Astrocyte (in vitro differentiated cells and primary cell): ENCODE results near the gene GALM. TPM values are rescaled to one million over a fixed set of nuclear protein-coding genes. Genes with fewer than 3 reads are reported as not detected.

Experiments
- DNase-seq: peaks from one replicate; pipeline ENCODE4 v3.0.0-alpha.2; 2010; ENCODE audit warnings: low read depth
- FAIRE-seq: peaks from 2 replicates; lab custom pipeline; 2011; peaks lifted over from hg19 to GRCh38; lab: Jason Lieb, UNC
- H2AFZ ChIP-seq: 2 replicates; pipeline ENCODE4 v1.6.0; 2012; ENCODE audit warnings: low read depth, low read length, inconsistent platforms
- H3K27ac ChIP-seq: 2 replicates; pipeline ENCODE4 v1.5.1; 2011; ENCODE audit warnings: low read depth, low read length, inconsistent platforms
- H3K27me3 ChIP-seq: 2 replicates; pipeline ENCODE4 v1.6.0; 2011; ENCODE audit warnings: low read length, inconsistent platforms; ENCODE audit not compliant: insufficient read depth
- H3K36me3 ChIP-seq: 2 replicates; pipeline ENCODE4 v1.5.1; 2011; ENCODE audit warnings: low read length, inconsistent platforms; ENCODE audit not compliant: insufficient read depth
- H3K4me1 ChIP-seq: 2 replicates; pipeline ENCODE4 v1.5.1; 2011; ENCODE audit warnings: low read length, inconsistent platforms; ENCODE audit not compliant: insufficient read depth
- H3K4me2 ChIP-seq: 2 replicates; pipeline ENCODE4 v1.6.0; 2012; ENCODE audit warnings: low read length, inconsistent platforms
- H3K4me3 ChIP-seq: 2 replicates; pipeline ENCODE4 v1.5.1; 2011; ENCODE audit warnings: low read depth, mild to moderate bottlenecking, low read length, inconsistent platforms; ENCODE audit not compliant: insufficient read depth
- H3K79me2 ChIP-seq: 2 replicates; pipeline ENCODE4 v1.6.0; 2012; ENCODE audit warnings: mild to moderate bottlenecking, low read length, inconsistent platforms; ENCODE audit not compliant: insufficient read depth
- H3K9ac ChIP-seq: 2 replicates; pipeline ENCODE4 v1.6.0; 2012; ENCODE audit warnings: mild to moderate bottlenecking, low read length, inconsistent platforms
- H3K9me3 ChIP-seq: 2 replicates; pipeline ENCODE4 v1.5.1; 2012; ENCODE audit warnings: low read depth, mild to moderate bottlenecking, low read length, inconsistent platforms; ENCODE audit not compliant: insufficient read depth
- H4K20me1 ChIP-seq: 2 replicates; pipeline ENCODE4 v1.6.0; 2012; ENCODE audit warnings: low read length, inconsistent platforms; ENCODE audit not compliant: insufficient read depth
- H3K27ac Mint-ChIP-seq: one replicate; pipeline ENCODE4 v1.8.0; 2021; ENCODE audit warnings: mild to moderate bottlenecking, mixed read lengths; ENCODE audit not compliant: unreplicated experiment
- H3K27me3 Mint-ChIP-seq: one replicate; pipeline ENCODE4 v1.8.0; 2021; ENCODE audit warnings: low read depth, mixed read lengths; ENCODE audit not compliant: unreplicated experiment
- H3K36me3 Mint-ChIP-seq: one replicate; pipeline ENCODE4 v1.8.0; 2021; ENCODE audit warnings: low read depth, mixed read lengths; ENCODE audit not compliant: unreplicated experiment
- H3K4me1 Mint-ChIP-seq: one replicate; pipeline ENCODE4 v1.8.0; 2021; ENCODE audit warnings: low read depth, mixed read lengths; ENCODE audit not compliant: unreplicated experiment
- H3K4me3 Mint-ChIP-seq: one replicate; pipeline ENCODE4 v1.8.0; 2021; ENCODE audit warnings: mild to moderate bottlenecking, moderate library complexity, mixed read lengths; ENCODE audit not compliant: unreplicated experiment
- H3K9me3 Mint-ChIP-seq: one replicate; pipeline ENCODE4 v1.8.0; 2021; ENCODE audit warnings: mild to moderate bottlenecking, mixed read lengths; ENCODE audit not compliant: unreplicated experiment
- EZH2 ChIP-seq: IDR thresholded peaks from 2 replicates; pipeline ENCODE4 v1.6.1; 2012; ENCODE audit warnings: mild to moderate bottlenecking, low read length, inconsistent platforms; ENCODE audit not compliant: insufficient read depth
- total RNA-seq: library from RNA; stranded (reverse); gene quantifications from 2 replicates; pipeline ENCODE4 v1.2.1, GENCODE V29; 2021
- TF ChIP-seq, protein P1 (sequence below): IDR thresholded peaks from 2 replicates; pipeline ENCODE4 v1.5.1; 2011; ENCODE audit warnings: low read depth, mild to moderate bottlenecking, inconsistent platforms, low read length, moderate library complexity; ENCODE audit not compliant: insufficient read depth

GALM gene
- total RNA-seq, 1 donor from 2014 or later, result 9.8 TPM

DNA sequence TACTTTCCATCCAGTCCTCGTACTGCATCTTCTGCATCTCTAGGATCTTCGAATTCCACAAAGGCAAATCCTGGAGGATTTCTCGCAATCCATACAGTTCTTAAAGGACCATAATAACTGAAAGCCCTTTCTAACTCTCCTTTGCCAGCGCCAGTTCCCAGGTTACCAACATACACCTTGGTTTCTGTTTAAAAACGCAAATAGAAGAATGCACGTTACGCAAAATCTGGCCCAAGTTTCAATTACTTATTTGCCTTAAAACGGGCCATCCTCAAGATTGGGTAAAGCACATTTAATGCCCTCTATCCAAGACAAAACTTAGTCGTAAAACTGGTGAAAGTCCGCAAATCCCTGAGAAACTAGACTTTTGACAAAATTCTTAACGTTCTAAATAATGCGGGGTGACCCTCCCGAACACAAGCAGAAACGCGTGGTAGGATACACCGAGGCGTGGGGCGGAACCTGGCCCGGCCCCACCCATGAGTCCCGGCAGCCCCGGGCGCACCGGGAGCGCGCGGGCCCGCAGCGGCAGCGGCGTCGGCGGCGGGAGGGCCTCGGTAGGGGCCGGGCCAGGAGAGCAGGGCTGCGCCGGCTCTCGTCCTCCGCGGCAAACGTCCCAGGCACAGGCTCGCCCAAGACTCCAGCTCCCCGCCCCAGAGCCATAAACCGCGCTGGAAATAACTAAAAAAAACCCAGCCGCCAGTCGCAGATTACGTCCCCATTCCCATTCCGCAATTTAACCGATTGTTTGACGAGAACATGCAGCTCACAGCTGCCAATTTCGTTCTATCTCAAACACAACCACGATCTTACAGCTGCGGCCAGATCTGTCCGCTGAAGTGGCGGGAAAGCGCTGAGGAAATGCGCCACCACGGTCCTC lies 84.3 kb downstream of the GALM start:
- FAIRE-seq, result no peak
- Histone ChIP-seq H4K20me1 (peaks cover 55% of the 10 kb centered on the region), H3K4me3 (peak overlapping the region; percentile 99), H3K4me1 (peaks cover 16% of the 10 kb centered on the region), H3K9ac (peak overlapping the region; percentile 98), H2AFZ (peak overlapping the region; percentile 64), H3K36me3 (peaks cover 43% of the 10 kb centered on the region), H3K79me2 (peaks cover 59% of the 10 kb centered on the region), H3K27me3 (no peaks in the 10 kb centered on the region), H3K9me3 (no peaks in the 10 kb centered on the region), H3K4me2 (peak overlapping the region; percentile 89), H3K27ac (peak overlapping the region; percentile 97)
- H3K27ac Mint-ChIP-seq, result peak overlapping the region; percentile 92
- no peaks in the 10 kb centered on the region for H3K27me3 Mint-ChIP-seq
- H3K4me1 Mint-ChIP-seq, result peaks cover 31% of the 10 kb centered on the region
- DNase-seq, result no peak
- TF ChIP-seq, protein P1, sequence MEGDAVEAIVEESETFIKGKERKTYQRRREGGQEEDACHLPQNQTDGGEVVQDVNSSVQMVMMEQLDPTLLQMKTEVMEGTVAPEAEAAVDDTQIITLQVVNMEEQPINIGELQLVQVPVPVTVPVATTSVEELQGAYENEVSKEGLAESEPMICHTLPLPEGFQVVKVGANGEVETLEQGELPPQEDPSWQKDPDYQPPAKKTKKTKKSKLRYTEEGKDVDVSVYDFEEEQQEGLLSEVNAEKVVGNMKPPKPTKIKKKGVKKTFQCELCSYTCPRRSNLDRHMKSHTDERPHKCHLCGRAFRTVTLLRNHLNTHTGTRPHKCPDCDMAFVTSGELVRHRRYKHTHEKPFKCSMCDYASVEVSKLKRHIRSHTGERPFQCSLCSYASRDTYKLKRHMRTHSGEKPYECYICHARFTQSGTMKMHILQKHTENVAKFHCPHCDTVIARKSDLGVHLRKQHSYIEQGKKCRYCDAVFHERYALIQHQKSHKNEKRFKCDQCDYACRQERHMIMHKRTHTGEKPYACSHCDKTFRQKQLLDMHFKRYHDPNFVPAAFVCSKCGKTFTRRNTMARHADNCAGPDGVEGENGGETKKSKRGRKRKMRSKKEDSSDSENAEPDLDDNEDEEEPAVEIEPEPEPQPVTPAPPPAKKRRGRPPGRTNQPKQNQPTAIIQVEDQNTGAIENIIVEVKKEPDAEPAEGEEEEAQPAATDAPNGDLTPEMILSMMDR, result no peak
- no peak for TF ChIP-seq EZH2
- peak overlapping the region; percentile 100 for H3K4me3 Mint-ChIP-seq
- H3K36me3 Mint-ChIP-seq, result peaks cover 21% of the 10 kb centered on the region
- no peaks in the 10 kb centered on the region for H3K9me3 Mint-ChIP-seq

DNA sequence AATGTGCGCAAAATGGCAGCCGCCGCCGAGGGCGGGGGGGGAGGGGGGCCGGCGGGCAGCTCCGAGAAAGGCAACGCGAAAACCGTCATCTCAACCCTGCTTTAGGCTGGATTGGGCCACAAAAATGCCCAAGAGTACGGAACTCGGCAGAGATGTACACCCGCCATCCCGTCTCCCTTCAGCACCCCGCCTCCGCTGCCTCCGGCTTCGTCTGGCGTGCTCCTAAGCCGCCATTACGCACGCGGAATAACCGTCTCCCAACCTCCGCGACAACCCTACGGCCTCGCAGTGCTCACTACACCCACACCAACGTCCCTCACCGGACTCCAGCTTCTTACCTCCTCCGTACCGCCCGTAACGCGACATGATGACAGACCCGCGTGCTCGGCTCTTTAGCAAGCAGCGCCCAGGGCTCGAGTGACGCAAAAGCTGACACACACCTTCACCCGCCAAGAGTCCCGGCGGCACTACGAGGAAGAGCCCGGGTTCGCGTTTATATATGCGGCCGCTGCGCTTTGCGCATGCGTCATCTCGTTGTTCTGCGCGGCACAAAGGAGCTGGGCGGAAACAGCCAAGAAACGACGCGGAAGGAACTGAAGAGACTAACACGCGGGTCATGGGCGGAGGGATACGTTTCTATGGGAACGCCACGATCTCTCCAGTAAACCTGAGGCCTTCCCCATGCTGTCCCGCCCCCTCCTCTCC lies 85.1 kb downstream of the GALM start, which contains the start of gene SRSF7:
Gene SRSF7, minus strand, starts transcription at position 471 of the 705 bp plus-strand sequence. Its CDS starts 105 bp downstream, at position 366.
- no peaks in the 10 kb centered on the region for H3K9me3 ChIP-seq
- no peak for TF ChIP-seq EZH2
- TF ChIP-seq, protein P1, result no peak
- peak within 1 kb of the TSS; percentile 97 for H3K27ac ChIP-seq
- peak within 1 kb of the TSS; percentile 98 for H3K9ac ChIP-seq
- H3K27me3 ChIP-seq, result no peaks in the 10 kb centered on the region
- peak within 1 kb of the TSS; percentile 100 for H3K4me3 Mint-ChIP-seq
- no peak for FAIRE-seq
- H3K36me3 ChIP-seq, result peaks cover 35% of the 10 kb centered on the region
- peaks cover 30% of the 10 kb centered on the region for H3K4me1 Mint-ChIP-seq
- H3K9me3 Mint-ChIP-seq, result no peaks in the 10 kb centered on the region
- H3K4me1 ChIP-seq, result peaks cover 16% of the 10 kb centered on the region
- H3K4me2 ChIP-seq, result peak within 1 kb of the TSS; percentile 89
- H2AFZ ChIP-seq, result peak within 1 kb of the TSS; percentile 89
- peaks cover 51% of the 10 kb centered on the region for H3K79me2 ChIP-seq
- H3K36me3 Mint-ChIP-seq, result peaks cover 21% of the 10 kb centered on the region
- H3K4me3 ChIP-seq, result peak within 1 kb of the TSS; percentile 99
- peak; percentile 100 for DNase-seq
- H4K20me1 ChIP-seq, result peaks cover 47% of the 10 kb centered on the region
- peak within 1 kb of the TSS; percentile 100 for H3K27ac Mint-ChIP-seq
- H3K27me3 Mint-ChIP-seq, result no peaks in the 10 kb centered on the region
